HG02798 (cell line): ENCODE measurements around the gene CMTM8.
"Not testable (repeated sequence)": the region's sequence is repeated elsewhere in the genome, so short reads cannot be mapped to it uniquely, and the experiment has no call there.

ENCODE experiments used
- ATAC-seq: cut with Tn5 transposase; IDR thresholded peaks from one replicate; pipeline ENCODE4 v1.9.1; 2021; ENCODE audit warnings: mild to moderate bottlenecking; ENCODE audit not compliant: unreplicated experiment, poor library complexity

CMTM8 gene

GRCh38 chr3:32238453-32239306, at the start of gene CMTM8:
TSS of gene CMTM8 (plus strand) at chr3:32238680. CDS start at chr3:32238973, 293 bp downstream.
- peak; percentile 58 for ATAC-seq

- ATAC-seq, result no peak
Measured at GRCh38 chr3:32189693-32190092, 48.8 kb upstream of the CMTM8 start.

- ATAC-seq, result not testable (repeated sequence)
Measured at GRCh38 chr3:32190556-32190955, 47.9 kb upstream of the CMTM8 start.

GRCh38 chr3:32193101-32193500, 45.4 kb upstream of the CMTM8 start:
- ATAC-seq, result no peak

GRCh38 chr3:32194653-32195052, 43.8 kb upstream of the CMTM8 start:
- no peak for ATAC-seq

- ATAC-seq, result no peak
Measured at GRCh38 chr3:32195995-32196540, 42.4 kb upstream of the CMTM8 start.

GRCh38 chr3:32197991-32198390, 40.5 kb upstream of the CMTM8 start:
- ATAC-seq, result no peak

- ATAC-seq, result no peak
Measured at GRCh38 chr3:32198714-32199113, 39.8 kb upstream of the CMTM8 start.

- no peak for ATAC-seq
Measured at GRCh38 chr3:32200490-32200889, 38.0 kb upstream of the CMTM8 start.

GRCh38 chr3:32200992-32201758, 37.3 kb upstream of the CMTM8 start:
- no peak for ATAC-seq

- ATAC-seq, result no peak
Measured at GRCh38 chr3:32202496-32202895, 36.0 kb upstream of the CMTM8 start.

GRCh38 chr3:32203854-32204253, 34.6 kb upstream of the CMTM8 start:
- ATAC-seq, result no peak

GRCh38 chr3:32208447-32208846, 30.0 kb upstream of the CMTM8 start:
- no peak for ATAC-seq

GRCh38 chr3:32215185-32215584, 23.3 kb upstream of the CMTM8 start:
- ATAC-seq, result no peak

- ATAC-seq, result no peak
Measured at GRCh38 chr3:32216172-32216783, 22.2 kb upstream of the CMTM8 start.

GRCh38 chr3:32217339-32217738, 21.1 kb upstream of the CMTM8 start:
- ATAC-seq, result no peak

GRCh38 chr3:32219537-32219936, 18.9 kb upstream of the CMTM8 start:
- ATAC-seq, result no peak

- ATAC-seq, result no peak
Measured at GRCh38 chr3:32220006-32220405, 18.5 kb upstream of the CMTM8 start.

GRCh38 chr3:32222950-32223349, 15.5 kb upstream of the CMTM8 start:
- ATAC-seq, result no peak

- no peak for ATAC-seq
Measured at GRCh38 chr3:32224016-32224516, 14.4 kb upstream of the CMTM8 start.
